Lower leg skin (tissue), 3 donors: ENCODE measurements around the gene GAS6.

Experiments used
- POLR2A ChIP-seq, 2 donors: fragments of 450-650 bp; IDR thresholded peaks; one replicate each; pipeline ENCODE4 v1.6.1; 2016 to 2017; ENCODE audit warnings: antibody characterized with exemption in 2 of 2, mild to moderate bottlenecking in 1 of 2, moderate library complexity in 1 of 2
- TF ChIP-seq, protein P1 (sequence below), 3 donors: fragments of 450-650 bp; IDR thresholded peaks; one replicate each; pipeline ENCODE4 v1.5.1; 2016; ENCODE audit warnings: antibody characterized with exemption in 3 of 3, mild to moderate bottlenecking in 3 of 3, moderate library complexity in 2 of 3

DNA sequence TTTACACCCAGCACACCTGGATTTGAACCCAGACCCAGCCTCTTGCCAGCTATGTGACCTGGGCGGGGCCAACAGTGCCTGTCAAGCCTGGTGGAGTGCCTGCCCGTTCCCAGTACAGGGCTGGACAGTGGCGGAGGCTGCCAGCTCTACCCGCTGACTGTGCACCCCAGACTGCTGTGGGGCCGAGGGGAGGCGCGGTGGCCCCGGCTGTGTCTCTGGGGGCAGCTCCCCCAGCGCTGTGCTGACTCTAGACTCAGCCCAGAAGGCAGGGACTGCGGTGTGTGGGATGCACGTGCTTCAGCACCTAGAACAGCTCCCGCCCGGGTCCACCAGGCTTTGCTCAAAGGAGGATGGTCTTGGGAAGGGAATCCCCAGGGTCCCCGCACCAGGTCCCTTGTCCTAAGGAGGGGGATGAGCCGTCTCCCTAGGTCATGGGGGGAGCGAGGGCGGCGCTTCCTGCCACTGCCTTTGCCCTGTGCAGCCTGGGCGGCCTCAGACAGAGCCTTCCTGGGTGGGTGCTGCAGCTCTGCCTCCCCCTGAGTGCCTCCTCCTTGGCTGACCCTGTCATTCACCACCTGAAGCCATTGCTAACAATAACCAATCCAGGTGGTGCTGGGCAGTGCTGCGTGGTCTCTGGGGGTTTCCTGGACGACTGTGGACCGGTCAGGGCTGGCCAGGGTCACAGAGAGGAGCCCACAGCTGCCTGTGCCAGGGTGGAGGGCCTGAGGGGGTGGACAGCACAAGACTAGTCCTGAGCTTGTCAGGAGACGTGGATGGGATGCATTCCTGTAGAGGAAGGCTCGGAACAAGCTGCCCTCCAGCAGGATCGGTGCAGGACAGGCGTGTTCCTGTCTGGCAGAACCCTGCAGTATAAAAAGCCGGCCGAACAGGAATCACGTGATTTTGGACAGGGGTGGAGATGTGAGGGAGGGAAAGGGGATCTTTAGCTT lies 86.3 kb downstream of the GAS6 start:
- TF ChIP-seq, protein P1, sequence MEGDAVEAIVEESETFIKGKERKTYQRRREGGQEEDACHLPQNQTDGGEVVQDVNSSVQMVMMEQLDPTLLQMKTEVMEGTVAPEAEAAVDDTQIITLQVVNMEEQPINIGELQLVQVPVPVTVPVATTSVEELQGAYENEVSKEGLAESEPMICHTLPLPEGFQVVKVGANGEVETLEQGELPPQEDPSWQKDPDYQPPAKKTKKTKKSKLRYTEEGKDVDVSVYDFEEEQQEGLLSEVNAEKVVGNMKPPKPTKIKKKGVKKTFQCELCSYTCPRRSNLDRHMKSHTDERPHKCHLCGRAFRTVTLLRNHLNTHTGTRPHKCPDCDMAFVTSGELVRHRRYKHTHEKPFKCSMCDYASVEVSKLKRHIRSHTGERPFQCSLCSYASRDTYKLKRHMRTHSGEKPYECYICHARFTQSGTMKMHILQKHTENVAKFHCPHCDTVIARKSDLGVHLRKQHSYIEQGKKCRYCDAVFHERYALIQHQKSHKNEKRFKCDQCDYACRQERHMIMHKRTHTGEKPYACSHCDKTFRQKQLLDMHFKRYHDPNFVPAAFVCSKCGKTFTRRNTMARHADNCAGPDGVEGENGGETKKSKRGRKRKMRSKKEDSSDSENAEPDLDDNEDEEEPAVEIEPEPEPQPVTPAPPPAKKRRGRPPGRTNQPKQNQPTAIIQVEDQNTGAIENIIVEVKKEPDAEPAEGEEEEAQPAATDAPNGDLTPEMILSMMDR (IDR thresholded peaks at IDR 0.05), result no peak
- TF ChIP-seq POLR2A (IDR thresholded peaks at IDR 0.05), result no peak
